GM19240 (cell line): ENCODE data around the gene C9orf72.

ENCODE experiments used
- DNase-seq: peaks from one replicate; pipeline ENCODE4 v3.0.0; 2011; ENCODE audit warnings: low spot score; ENCODE audit not compliant: insufficient read length

C9orf72 gene

GRCh38 chr9:27573634-27574590, 631 bp upstream of the C9orf72 start:
- peak; percentile 72 for DNase-seq

- DNase-seq, result no peak
Measured at GRCh38 chr9:27572566-27572917, 739 bp downstream of the C9orf72 start.

- no peak for DNase-seq
Measured at GRCh38 chr9:27572061-27572460, 1.2 kb downstream of the C9orf72 start.

- no peak for DNase-seq
Measured at GRCh38 chr9:27571011-27571410, 2.3 kb downstream of the C9orf72 start.

- DNase-seq, result no peak
Measured at GRCh38 chr9:27569406-27569805, 3.9 kb downstream of the C9orf72 start.

GRCh38 chr9:27566118-27566517, 7.2 kb downstream of the C9orf72 start:
- DNase-seq, result no peak

- DNase-seq, result no peak
Measured at GRCh38 chr9:27565696-27566095, 7.6 kb downstream of the C9orf72 start.

GRCh38 chr9:27564670-27565069, 8.6 kb downstream of the C9orf72 start:
- DNase-seq, result no peak

GRCh38 chr9:27563738-27564430, 9.4 kb downstream of the C9orf72 start:
- DNase-seq, result no peak

- DNase-seq, result no peak
Measured at GRCh38 chr9:27561685-27562084, 11.6 kb downstream of the C9orf72 start.

GRCh38 chr9:27560457-27560856, 12.8 kb downstream of the C9orf72 start:
- no peak for DNase-seq

GRCh38 chr9:27558307-27558706, 15.0 kb downstream of the C9orf72 start:
- DNase-seq, result no peak

GRCh38 chr9:27556470-27556869, 16.8 kb downstream of the C9orf72 start:
- DNase-seq, result no peak

GRCh38 chr9:27554712-27555111, 18.6 kb downstream of the C9orf72 start:
- no peak for DNase-seq

GRCh38 chr9:27549196-27549755, 24.0 kb downstream of the C9orf72 start:
- no peak for DNase-seq

- DNase-seq, result no peak
Measured at GRCh38 chr9:27548055-27548741, 25.1 kb downstream of the C9orf72 start.

GRCh38 chr9:27545471-27545870, 27.8 kb downstream of the C9orf72 start:
- no peak for DNase-seq

GRCh38 chr9:27542508-27542907, 30.8 kb downstream of the C9orf72 start:
- no peak for DNase-seq

- no peak for DNase-seq
Measured at GRCh38 chr9:27541740-27542139, 31.5 kb downstream of the C9orf72 start.

- DNase-seq, result no peak
Measured at GRCh38 chr9:27540502-27540901, 32.8 kb downstream of the C9orf72 start.
